H1 (cell line): ENCODE measurements around the gene COG7. TPM values are rescaled to one million over a fixed set of nuclear protein-coding genes. Genes with fewer than 3 reads are reported as not detected.

Source experiments
- CTCF ChIA-PET: fragments of 300-600 bp; sonication (Branson Sonifier 250); formaldehyde crosslinking; loops from one replicate; lab custom pipeline; 2021; ENCODE audit not compliant: partially characterized antibody; lab: Charles Lee
- POLR2A ChIA-PET: fragments of 300-600 bp; sonication (Branson Sonifier 250); formaldehyde crosslinking; loops from one replicate; lab custom pipeline; 2021; ENCODE audit warnings: inconsistent platforms; ENCODE audit not compliant: partially characterized antibody; lab: Charles Lee
- DNase-seq, 2 experiments: peaks; one replicate each; pipeline versions ENCODE4 v3.0.0 to v3.0.0-alpha.2; 2010 to 2022; ENCODE audit warnings: low spot score in 2 of 2, low read depth in 1 of 2, mixed read lengths in 1 of 2
- FAIRE-seq: peaks from 2 replicates; lab custom pipeline; 2011; peaks lifted over from hg19 to GRCh38; lab: Jason Lieb, UNC
- H2AFZ ChIP-seq: 2 replicates; pipeline ENCODE4 v1.8.1; 2012; ENCODE audit warnings: low read length, inconsistent platforms
- H2AK5ac ChIP-seq: 2 replicates; pipeline ENCODE4 v1.6.1; 2013; ENCODE audit warnings: low read depth, low read length
- H2BK120ac ChIP-seq: replicated peaks from 2 replicates; pipeline ENCODE3; 2013; ENCODE audit warnings: low read depth, low read length, inconsistent platforms
- H2BK12ac ChIP-seq: 2 replicates; pipeline ENCODE4 v1.6.1; 2013; ENCODE audit warnings: low read depth, low read length
- H2BK15ac ChIP-seq: 2 replicates; pipeline ENCODE4 v1.6.1; 2013; ENCODE audit warnings: low read length
- H2BK20ac ChIP-seq: 2 replicates; pipeline ENCODE4 v1.6.1; 2013; ENCODE audit warnings: low read length
- H2BK5ac ChIP-seq: 2 replicates; pipeline ENCODE4 v1.6.1; 2013; ENCODE audit warnings: low read depth, low read length
- H3K14ac ChIP-seq: 2 replicates; pipeline ENCODE4 v1.6.1; 2013; ENCODE audit warnings: inconsistent platforms; ENCODE audit not compliant: insufficient read length
- H3K18ac ChIP-seq: 2 replicates; pipeline ENCODE4 v1.6.1; 2013; ENCODE audit warnings: low read length; ENCODE audit errors: extremely low read depth
- H3K23ac ChIP-seq: 2 replicates; pipeline ENCODE4 v1.6.1; 2013; ENCODE audit warnings: inconsistent platforms; ENCODE audit not compliant: insufficient read length
- H3K23me2 ChIP-seq: 2 replicates; pipeline ENCODE4 v1.6.1; 2013; ENCODE audit warnings: low read depth, low read length
- H3K27ac ChIP-seq: 2 replicates; pipeline ENCODE4 v1.6.1; 2011; ENCODE audit warnings: low read depth, low read length, inconsistent platforms
- H3K27me3 ChIP-seq, 4 experiments: replicated peaks in 1 of 4; 1 replicate in 1 of 4; 2 replicates in 3 of 4; pipeline versions ENCODE4 v1.6.1 to v1.8.1; 2011 to 2013; ENCODE audit warnings: low read length in 3 of 4, mild to moderate bottlenecking in 3 of 4, inconsistent platforms in 2 of 4, mixed read lengths in 2 of 4, moderate library complexity in 1 of 4; ENCODE audit not compliant: control insufficient read depth in 3 of 4, insufficient read depth in 3 of 4; ENCODE audit errors: extremely low read depth in 1 of 4
- H3K36me3 ChIP-seq, 4 experiments: 2 replicates each; pipeline versions ENCODE4 v1.6.1 to v1.8.1; 2011 to 2013; ENCODE audit warnings: mild to moderate bottlenecking in 4 of 4, low read length in 3 of 4, moderate library complexity in 2 of 4, control low read depth in 1 of 4, inconsistent platforms in 1 of 4; ENCODE audit not compliant: insufficient read depth in 4 of 4, control insufficient read depth in 2 of 4
- H3K4ac ChIP-seq: replicated peaks from 2 replicates; pipeline ENCODE3; 2013; ENCODE audit warnings: low read length, low read depth, mixed read lengths, inconsistent platforms; ENCODE audit not compliant: insufficient read length
- H3K4me1 ChIP-seq, 4 experiments: replicated peaks in 1 of 4; 1 replicate in 1 of 4; 2 replicates in 3 of 4; pipeline versions ENCODE4 v1.6.1 to v1.8.1; 2011 to 2013; ENCODE audit warnings: low read length in 3 of 4, inconsistent platforms in 2 of 4, mixed read lengths in 1 of 4; ENCODE audit not compliant: insufficient read depth in 4 of 4, control insufficient read depth in 3 of 4
- H3K4me2 ChIP-seq, 2 experiments: 2 replicates each; pipeline versions ENCODE4 v1.6.1 to v1.8.1; 2011 to 2013; ENCODE audit warnings: low read depth in 2 of 2, low read length in 2 of 2, control low read depth in 1 of 2, inconsistent platforms in 1 of 2, mild to moderate bottlenecking in 1 of 2; ENCODE audit not compliant: insufficient read depth in 1 of 2
- H3K4me3 ChIP-seq, 4 experiments: fragments of 200-600, 300-600 bp in 1 of 4; sonication (generic), shearing (Covaris generic), sonication (Bioruptor Twin) in 1 of 4; 2 replicates each; pipeline versions ENCODE4 v1.5.1 to v1.8.1; 2011 to 2016; ENCODE audit warnings: low read length in 4 of 4, low read depth in 3 of 4, control low read depth in 2 of 4, inconsistent platforms in 2 of 4, mild to moderate bottlenecking in 2 of 4, mixed read lengths in 1 of 4, moderate library complexity in 1 of 4; ENCODE audit not compliant: insufficient read depth in 2 of 4; ENCODE audit errors: extremely low read depth in 1 of 4
- H3K56ac ChIP-seq: replicated peaks from 2 replicates; pipeline ENCODE3; 2013; ENCODE audit warnings: low read depth, mild to moderate bottlenecking, mixed read lengths, low read length, inconsistent platforms; ENCODE audit not compliant: insufficient read length
- H3K79me1 ChIP-seq: 2 replicates; pipeline ENCODE4 v1.6.1; 2013; ENCODE audit warnings: low read depth, low read length, control low read depth
- H3K79me2 ChIP-seq, 2 experiments: 2 replicates each; pipeline versions ENCODE4 v1.6.1 to v1.8.1; 2012 to 2013; ENCODE audit warnings: low read length in 2 of 2, mild to moderate bottlenecking in 2 of 2, inconsistent platforms in 1 of 2; ENCODE audit not compliant: insufficient read depth in 2 of 2, control insufficient read depth in 1 of 2
- H3K9ac ChIP-seq, 4 experiments: replicated peaks in 1 of 4; 1 replicate in 1 of 4; 2 replicates in 3 of 4; pipeline versions ENCODE4 v1.6.1 to v1.8.1; 2011 to 2013; ENCODE audit warnings: low read depth in 3 of 4, low read length in 3 of 4, control low read depth in 2 of 4, mild to moderate bottlenecking in 2 of 4, moderate library complexity in 2 of 4, inconsistent platforms in 1 of 4; ENCODE audit errors: extremely low read depth in 1 of 4
- H3K9me3 ChIP-seq, 2 experiments: 2 replicates each; pipeline versions ENCODE4 v1.6.1 to v1.8.1; 2012 to 2013; ENCODE audit warnings: mild to moderate bottlenecking in 2 of 2, moderate library complexity in 2 of 2, control low read depth in 1 of 2, inconsistent platforms in 1 of 2, low read depth in 1 of 2, low read length in 1 of 2, mixed read lengths in 1 of 2; ENCODE audit not compliant: insufficient read depth in 2 of 2
- H4K20me1 ChIP-seq, 2 experiments: replicated peaks in 1 of 2; 2 replicates each; pipeline versions ENCODE3 to v1.8.1; 2011 to 2013; ENCODE audit warnings: inconsistent platforms in 2 of 2, low read length in 2 of 2, mild to moderate bottlenecking in 1 of 2; ENCODE audit not compliant: insufficient read depth in 2 of 2, control insufficient read depth in 1 of 2
- H4K5ac ChIP-seq: 2 replicates; pipeline ENCODE4 v1.6.1; 2013; ENCODE audit warnings: low read length, low read depth, mixed read lengths, inconsistent platforms; ENCODE audit not compliant: insufficient read length
- H4K8ac ChIP-seq: 2 replicates; pipeline ENCODE4 v1.8.0; 2013; ENCODE audit warnings: mild to moderate bottlenecking, moderate library complexity, low read length, inconsistent platforms; ENCODE audit not compliant: insufficient read depth; ENCODE audit errors: extremely low read depth
- H4K91ac ChIP-seq: replicated peaks from 2 replicates; pipeline ENCODE3; 2013; ENCODE audit warnings: low read length, mixed read lengths, inconsistent platforms; ENCODE audit not compliant: insufficient read length
- CEBPB ChIP-seq: IDR thresholded peaks from 2 replicates; pipeline ENCODE4 v1.6.1; 2012; ENCODE audit warnings: low read depth, low read length
- CHD1 ChIP-seq: IDR thresholded peaks from 2 replicates; pipeline ENCODE4 v1.6.1; 2012; ENCODE audit warnings: low read depth, low read length, improper control_type of control experiment
- CTBP2 ChIP-seq: IDR thresholded peaks from 2 replicates; pipeline ENCODE4 v1.7.0; 2011; ENCODE audit warnings: borderline replicate concordance, mild to moderate bottlenecking, moderate library complexity, mixed read lengths, low read length; ENCODE audit not compliant: insufficient read depth, insufficient read length
- EP300 ChIP-seq, 2 experiments: IDR thresholded peaks; 1 replicate in 1 of 2; 2 replicates in 1 of 2; pipeline ENCODE4 v1.6.1; 2011 to 2012; ENCODE audit warnings: low read depth in 2 of 2, low read length in 2 of 2, mild to moderate bottlenecking in 2 of 2, borderline replicate concordance in 1 of 2, inconsistent platforms in 1 of 2, moderate library complexity in 1 of 2
- EZH2 ChIP-seq: fragments of 200-600 bp; sonication (generic); IDR thresholded peaks from 2 replicates; pipeline ENCODE4 v1.7.1; 2012; ENCODE audit warnings: low read depth, mild to moderate bottlenecking, moderate library complexity, low read length, inconsistent platforms; ENCODE audit not compliant: severe bottlenecking
- GABPA ChIP-seq: IDR thresholded peaks from 2 replicates; pipeline ENCODE4 v1.6.1; 2011; ENCODE audit warnings: mild to moderate bottlenecking, low read length, moderate library complexity, borderline replicate concordance; ENCODE audit not compliant: insufficient read depth
- JUN ChIP-seq: IDR thresholded peaks from 2 replicates; pipeline ENCODE4 v1.6.1; 2011; ENCODE audit warnings: low read depth, mild to moderate bottlenecking, improper control_type of control experiment, low read length
- KDM4A ChIP-seq: IDR thresholded peaks from one replicate; pipeline ENCODE4 v1.7.1; 2012; ENCODE audit warnings: low read depth, mild to moderate bottlenecking, moderate library complexity, low read length, inconsistent platforms; ENCODE audit not compliant: severe bottlenecking
- MAFK ChIP-seq: IDR thresholded peaks from 2 replicates; pipeline ENCODE4 v1.6.1; 2012; ENCODE audit warnings: low read depth, mild to moderate bottlenecking, improper control_type of control experiment, low read length
- SIX5 ChIP-seq: IDR thresholded peaks from 2 replicates; pipeline ENCODE4 v1.6.1; 2011; ENCODE audit warnings: mild to moderate bottlenecking, low read depth, low read length
- YY1 ChIP-seq: IDR thresholded peaks from 2 replicates; pipeline ENCODE4 v1.6.1; 2011; ENCODE audit warnings: low read depth, mild to moderate bottlenecking, low read length
- WGBS, 2 experiments: shearing (Covaris generic) in 1 of 2; methylation state at CpG; one replicate each; pipeline versions ENCODE4 v1.1.6 to v1.1.7; 2013 to 2015; ENCODE audit warnings: low lambda C conversion rate in 2 of 2, mixed read lengths in 2 of 2, inconsistent platforms in 1 of 2, low coverage in 1 of 2, missing lambda C conversion rate in 1 of 2; ENCODE audit not compliant: insufficient replicate concordance in 2 of 2, insufficient coverage in 1 of 2, insufficient read length in 1 of 2; ENCODE audit errors: extremely low coverage in 1 of 2, missing lambda C conversion rate in 1 of 2; 5-methylcytosine and 5-hydroxymethylcytosine counted together
- polyA plus RNA-seq, 7 experiments: library from polyadenylated mRNA; depleted of rRNA in 3 of 7; stranded (reverse) in 5 of 7; unstranded in 2 of 7; fragments of >200 nt in 5 of 7; fragments of 200-250 nt in 2 of 7; gene quantifications; 1 replicate in 5 of 7; 2 replicates in 1 of 7; 4 replicates in 1 of 7; pipeline versions ENCODE4 v1.2.1 to v1.2.3, GENCODE V29; 2011 to 2013; ENCODE audit warnings: missing spikeins in 2 of 7, mixed read lengths in 2 of 7
- total RNA-seq: library from RNA; stranded (reverse); fragmentation: NEBNext Ultra II Directional; extraction: Animal tissue kit (Norgen Biotek cat#: 25700); gene quantifications from 2 replicates; pipeline ENCODE4 v1.2.1, GENCODE V29; 2021

COG7 gene
- total and polyA plus RNA-seq, 2 of the 8 experiments (the other 6 are each of a cell fraction or from before 2014, with no cell fraction given) = 17.2 to 40.4 TPM

- no peak overlapping the region for H2BK5ac ChIP-seq
- no peaks in the 10 kb centered on the region for H3K27me3 ChIP-seq
- H3K56ac ChIP-seq = no peak overlapping the region
- no peak overlapping the region for H4K91ac ChIP-seq
- no peaks in the 10 kb centered on the region for H3K9me3 ChIP-seq
- H4K5ac ChIP-seq = no peak overlapping the region
- peaks cover 5 to 17% (median 12%) of the 10 kb centered on the region in 4 experiments; a peak in 7 of 8 replicates for H3K36me3 ChIP-seq
- ChIA-PET POLR2A (interaction anchor here (0.7 kb wide), 1 partner anchor 11 kb away, joined by 3 read pairs; no protein-coding TSS in a partner anchor), CTCF (interaction anchor here (1.7 to 3.9 kb wide), 2 partner anchors 11 to 47 kb away, joined by 4 to 23 read pairs; no protein-coding TSS in a partner anchor)
- no peak overlapping the region for H3K4ac ChIP-seq
- H4K20me1 ChIP-seq = peaks cover 0 to 1% of the 10 kb centered on the region in 2 experiments
- H3K79me1 ChIP-seq = no peaks in the 10 kb centered on the region
- no peaks in the 10 kb centered on the region for H3K79me2 ChIP-seq
- no peak overlapping the region for H3K4me2 ChIP-seq
- WGBS, 2 experiments = 92% methylated on average over 8 of the region's 8 CpGs; no CpG with 5 or more reads in 1 of the 2 experiments
- FAIRE-seq = no peak
- no peak overlapping the region for H3K23ac ChIP-seq
- TF ChIP-seq YY1 (no peak), CEBPB (no peak), EZH2 (no peak), EP300 (IDR thresholded peaks at IDR 0.05; ENCODE audit: borderline replicate concordance in 1 of 2, low read depth in 2 of 2, low read length in 2 of 2) (no peak), GABPA (no peak), KDM4A (no peak), SIX5 (no peak), CHD1 (no peak), MAFK (no peak), JUN (no peak), CTBP2 (no peak)
- H3K9ac ChIP-seq = no peak overlapping the region
- H3K23me2 ChIP-seq = peaks cover 6% of the 10 kb centered on the region; the same call in 1 of the 2 replicates
- H3K27ac ChIP-seq = no peak overlapping the region
- no peak overlapping the region for H2BK15ac ChIP-seq
- no peak overlapping the region for H2BK20ac ChIP-seq
- DNase-seq = no peak
- H2AFZ ChIP-seq = no peak overlapping the region
- H3K18ac ChIP-seq = no peak overlapping the region
- no peak overlapping the region for H3K4me3 ChIP-seq
- no peak overlapping the region for H2AK5ac ChIP-seq
- no peak overlapping the region for H3K14ac ChIP-seq
- H4K8ac ChIP-seq = no peak overlapping the region
- H3K4me1 ChIP-seq = peaks cover 0 to 3% (median under 1%) of the 10 kb centered on the region in 4 experiments; a peak in 1 of 7 replicates
- no peak overlapping the region for H2BK12ac ChIP-seq
- H2BK120ac ChIP-seq = no peak overlapping the region
Observed at GRCh38 chr16:23387666-23388065, 65.3 kb downstream of the COG7 start.
